BE2C (cell line): Measurements from ENCODE around the gene VAV3.
"Not testable (repeated sequence)": the region's sequence is repeated elsewhere in the genome, so short reads cannot be mapped to it uniquely, and the experiment has no call there.

Source experiments
- DNase-seq: peaks from one replicate; pipeline ENCODE4 v3.0.0-alpha.2; 2020
- H3K27me3 ChIP-seq: fragments of 250-450 bp; sonication (Bioruptor Pico); 2 replicates; pipeline ENCODE4 v1.5.1; 2020; ENCODE audit warnings: mild to moderate bottlenecking
- H3K36me3 ChIP-seq: fragments of 250-450 bp; sonication (Bioruptor Pico); 2 replicates; pipeline ENCODE4 v1.5.1; 2020; ENCODE audit warnings: mild to moderate bottlenecking
- H3K4me1 ChIP-seq: fragments of 250-450 bp; sonication (Bioruptor Pico); 2 replicates; pipeline ENCODE4 v1.5.1; 2020
- H3K4me3 ChIP-seq: 2 replicates; pipeline ENCODE4 v1.5.1; 2011; ENCODE audit warnings: low read depth, low read length
- H3K9me3 ChIP-seq: fragments of 250-450 bp; sonication (Bioruptor Pico); 2 replicates; pipeline ENCODE4 v1.5.1; 2020
- TF ChIP-seq, protein P1 (sequence below): IDR thresholded peaks from 2 replicates; pipeline ENCODE4 v1.5.1; 2012; ENCODE audit warnings: mild to moderate bottlenecking, low read depth, low read length

VAV3 gene

DNA sequence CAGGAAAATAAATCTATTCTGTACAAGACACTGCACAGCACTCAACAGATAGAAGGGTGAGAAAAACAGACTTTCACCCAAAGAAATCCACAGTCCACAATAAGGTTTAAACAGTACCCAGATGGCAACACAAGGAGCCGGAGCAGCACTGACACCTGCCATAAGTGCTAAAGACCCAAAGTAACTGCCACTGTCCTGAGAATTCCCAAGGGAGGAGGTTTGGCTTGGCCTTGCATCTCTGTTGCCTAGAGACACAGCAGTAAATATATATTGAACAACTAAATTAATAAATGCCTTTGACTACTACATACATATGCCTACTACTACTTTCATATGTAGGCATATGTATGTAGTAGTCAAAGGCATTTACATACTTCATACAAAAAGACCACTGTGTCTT, 68.0 kb downstream of the VAV3 start:
- no peak for DNase-seq
- Histone ChIP-seq H3K9me3 (no peaks in the 10 kb centered on the region), H3K4me3 (no peak overlapping the region), H3K27me3 (no peaks in the 10 kb centered on the region; the same call in none of the 2 replicates), H3K4me1 (no peaks in the 10 kb centered on the region), H3K36me3 (no peaks in the 10 kb centered on the region)
- TF ChIP-seq, protein P1, sequence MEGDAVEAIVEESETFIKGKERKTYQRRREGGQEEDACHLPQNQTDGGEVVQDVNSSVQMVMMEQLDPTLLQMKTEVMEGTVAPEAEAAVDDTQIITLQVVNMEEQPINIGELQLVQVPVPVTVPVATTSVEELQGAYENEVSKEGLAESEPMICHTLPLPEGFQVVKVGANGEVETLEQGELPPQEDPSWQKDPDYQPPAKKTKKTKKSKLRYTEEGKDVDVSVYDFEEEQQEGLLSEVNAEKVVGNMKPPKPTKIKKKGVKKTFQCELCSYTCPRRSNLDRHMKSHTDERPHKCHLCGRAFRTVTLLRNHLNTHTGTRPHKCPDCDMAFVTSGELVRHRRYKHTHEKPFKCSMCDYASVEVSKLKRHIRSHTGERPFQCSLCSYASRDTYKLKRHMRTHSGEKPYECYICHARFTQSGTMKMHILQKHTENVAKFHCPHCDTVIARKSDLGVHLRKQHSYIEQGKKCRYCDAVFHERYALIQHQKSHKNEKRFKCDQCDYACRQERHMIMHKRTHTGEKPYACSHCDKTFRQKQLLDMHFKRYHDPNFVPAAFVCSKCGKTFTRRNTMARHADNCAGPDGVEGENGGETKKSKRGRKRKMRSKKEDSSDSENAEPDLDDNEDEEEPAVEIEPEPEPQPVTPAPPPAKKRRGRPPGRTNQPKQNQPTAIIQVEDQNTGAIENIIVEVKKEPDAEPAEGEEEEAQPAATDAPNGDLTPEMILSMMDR: no peak

- TF ChIP-seq, protein P1: no peak
- DNase-seq: no peak
- H3K36me3 ChIP-seq: no peaks in the 10 kb centered on the region
- no peaks in the 10 kb centered on the region for H3K4me1 ChIP-seq
- H3K27me3 ChIP-seq: no peaks in the 10 kb centered on the region; the same call in 1 of the 2 replicates
- H3K9me3 ChIP-seq: no peaks in the 10 kb centered on the region
- no peak overlapping the region for H3K4me3 ChIP-seq
Observed at GRCh38 chr1:107896401-107896800, 68.6 kb downstream of the VAV3 start.

GRCh38 chr1:107895403-107896191, 69.4 kb downstream of the VAV3 start:
- TF ChIP-seq, protein P1: no peak
- H3K4me1 ChIP-seq: no peaks in the 10 kb centered on the region
- no peaks in the 10 kb centered on the region for H3K36me3 ChIP-seq
- H3K4me3 ChIP-seq: no peak overlapping the region
- no peaks in the 10 kb centered on the region for H3K9me3 ChIP-seq
- DNase-seq: no peak
- H3K27me3 ChIP-seq: no peaks in the 10 kb centered on the region; the same call in 1 of the 2 replicates

DNA sequence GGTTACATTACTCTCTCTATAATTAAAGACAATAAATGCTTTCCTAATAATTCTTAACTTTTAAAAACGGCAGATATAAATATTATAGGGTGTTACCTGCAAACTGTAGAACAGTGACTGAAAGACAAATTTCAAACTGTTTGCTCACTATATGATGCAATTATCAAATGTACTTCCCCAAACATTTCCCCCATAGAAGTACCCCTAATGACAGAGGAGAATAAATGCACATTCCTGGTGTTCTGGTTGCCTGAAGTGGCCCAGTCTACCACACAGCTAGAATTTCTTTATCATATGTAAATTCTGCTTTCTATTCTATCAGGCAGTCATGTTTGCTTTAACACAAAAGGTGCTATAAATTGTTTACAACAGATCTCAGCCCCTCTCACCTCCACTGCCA, 70.4 kb downstream of the VAV3 start:
- Histone ChIP-seq H3K4me1 (no peaks in the 10 kb centered on the region), H3K36me3 (no peaks in the 10 kb centered on the region), H3K27me3 (no peaks in the 10 kb centered on the region; the same call in 1 of the 2 replicates), H3K4me3 (no peak overlapping the region), H3K9me3 (no peaks in the 10 kb centered on the region)
- TF ChIP-seq, protein P1: no peak
- no peak for DNase-seq

GRCh38 chr1:107893350-107893749, 71.6 kb downstream of the VAV3 start:
- not testable (repeated sequence) for H3K4me1 ChIP-seq, DNase-seq, H3K27me3 ChIP-seq, H3K36me3 ChIP-seq, H3K9me3 ChIP-seq, H3K4me3 ChIP-seq

- DNase-seq: no peak
Observed at GRCh38 chr1:107889524-107889923, 75.5 kb downstream of the VAV3 start.

More at GRCh38 chr1:107889524-107889923, 75.5 kb downstream of the VAV3 start:
- no peaks in the 10 kb centered on the region for H3K9me3 ChIP-seq
- H3K27me3 ChIP-seq: no peaks in the 10 kb centered on the region
- no peaks in the 10 kb centered on the region for H3K4me1 ChIP-seq
- no peaks in the 10 kb centered on the region for H3K36me3 ChIP-seq
- no peak overlapping the region for H3K4me3 ChIP-seq
- TF ChIP-seq, protein P1: no peak
